HepG2 (cell line): Measurements from ENCODE around the gene SP1. TPM values are rescaled to one million over a fixed set of nuclear protein-coding genes. Genes with fewer than 3 reads are reported as not detected.

Experiments used
- ATAC-seq: fragments of 200-7000 bp; cut with Tn5 transposase; 3 replicates; pipeline ENCODE4 v1.9.1; 2020; ENCODE audit warnings: mild to moderate bottlenecking, moderate library complexity
- BruUV-seq: library from RNA; stranded (reverse); fragments of 400-500 nt; replicated peaks from 2 replicates; lab custom pipeline; 2021; lab: Mats Ljungman, UMichigan
- CTCF ChIA-PET: fragments of 300-600 bp; formaldehyde crosslinking; extraction: SDS; loops from one replicate; lab custom pipeline; 2021; ENCODE audit warnings: low total read pairs, inconsistent platforms, low intra/inter-chr PET ratio; lab: Yijun Ruan, JAX
- POLR2A ChIA-PET: fragments of 350-600 bp; sonication (Branson Sonifier 250); formaldehyde crosslinking; loops from one replicate; lab custom pipeline; 2020; ENCODE audit warnings: antibody characterized with exemption, inconsistent platforms; lab: Yijun Ruan, JAX
- DNase-seq: peaks from one replicate; pipeline ENCODE4 v3.0.0-alpha.2; 2015; ENCODE audit warnings: low spot score
- FAIRE-seq: peaks from 3 replicates; lab custom pipeline; 2011; peaks lifted over from hg19 to GRCh38; lab: Jason Lieb, UNC
- H2AFZ ChIP-seq: one replicate; pipeline ENCODE4 v1.6.1; 2011; ENCODE audit warnings: low read length, inconsistent platforms
- H3K27ac ChIP-seq: fragments of 300-600 bp; 3 replicates; pipeline ENCODE4 v1.8.0; 2011; ENCODE audit warnings: mixed run types, mild to moderate bottlenecking, mixed read lengths, low read length, inconsistent platforms; ENCODE audit not compliant: insufficient read depth; ENCODE audit errors: extremely low read length
- H3K27me3 ChIP-seq, 2 experiments: fragments of 200-600 bp in 1 of 2; 2 replicates in 1 of 2; 3 replicates in 1 of 2; pipeline versions ENCODE4 v1.6.0 to v1.8.0; 2011; ENCODE audit warnings: low read length in 2 of 2, mild to moderate bottlenecking in 2 of 2, moderate library complexity in 2 of 2, inconsistent platforms in 1 of 2; ENCODE audit not compliant: insufficient read depth in 2 of 2, control insufficient read depth in 1 of 2
- H3K36me3 ChIP-seq, 2 experiments: fragments of 200-600 bp in 1 of 2; replicated peaks in 1 of 2; 2 replicates in 1 of 2; 3 replicates in 1 of 2; pipeline versions ENCODE4 v1.5.1 to v1.8.0; 2011; ENCODE audit warnings: low read length in 2 of 2, inconsistent platforms in 1 of 2; ENCODE audit not compliant: insufficient read depth in 2 of 2, control insufficient read depth in 1 of 2
- H3K4me1 ChIP-seq: 2 replicates; pipeline ENCODE4 v1.5.1; 2012; ENCODE audit warnings: low read length, inconsistent platforms; ENCODE audit not compliant: insufficient read depth
- H3K4me2 ChIP-seq: 2 replicates; pipeline ENCODE4 v1.6.0; 2011; ENCODE audit warnings: low read depth, low read length, inconsistent platforms
- H3K4me3 ChIP-seq, 3 experiments: fragments of 200-600 bp in 1 of 3; sonication (generic), shearing (Covaris generic) in 1 of 3; replicated peaks in 1 of 3; 2 replicates each; pipeline ENCODE4 v1.5.1; 2011 to 2016; ENCODE audit warnings: low read length in 3 of 3, inconsistent platforms in 2 of 3, low read depth in 2 of 3, mild to moderate bottlenecking in 2 of 3, control low read depth in 1 of 3, mixed read lengths in 1 of 3; ENCODE audit not compliant: insufficient read depth in 1 of 3
- H3K79me2 ChIP-seq: one replicate; pipeline ENCODE4 v1.6.1; 2011; ENCODE audit warnings: low read length, inconsistent platforms; ENCODE audit not compliant: insufficient read depth
- H3K9ac ChIP-seq: 2 replicates; pipeline ENCODE4 v1.6.0; 2011; ENCODE audit warnings: mild to moderate bottlenecking, low read depth, low read length, inconsistent platforms; ENCODE audit not compliant: insufficient read depth
- H3K9me3 ChIP-seq: 2 replicates; pipeline ENCODE4 v1.5.1; 2012; ENCODE audit warnings: mild to moderate bottlenecking, low read length
- H4K20me1 ChIP-seq: 2 replicates; pipeline ENCODE4 v1.6.0; 2011; ENCODE audit warnings: inconsistent platforms, mild to moderate bottlenecking, low read length, moderate library complexity; ENCODE audit not compliant: insufficient read depth
- ERF ChIP-seq: IDR thresholded peaks from 2 replicates; pipeline ENCODE4 v1.6.1; 2018; ENCODE audit warnings: missing biosample characterization, missing genetic modification reagents
- HDAC2 ChIP-seq: sonication (generic); formaldehyde crosslinking; IDR thresholded peaks from 2 replicates; pipeline ENCODE4 v1.4.0; 2020; ENCODE audit warnings: missing genetic modification reagents
- KDM2A ChIP-seq: sonication (generic); formaldehyde crosslinking; IDR thresholded peaks from 2 replicates; pipeline ENCODE4 v1.4.0; 2020; ENCODE audit warnings: low read depth, missing genetic modification reagents, borderline replicate concordance
- NFKBIZ ChIP-seq: IDR thresholded peaks from 2 replicates; pipeline ENCODE4 v1.6.1; 2018; ENCODE audit warnings: missing genetic modification reagents, missing compliant biosample characterization
- NR1H2 ChIP-seq: sonication (generic); formaldehyde crosslinking; IDR thresholded peaks from 2 replicates; pipeline ENCODE4 v1.8.1; 2022; ENCODE audit warnings: low read depth, missing genetic modification reagents, borderline replicate concordance
- NR2C2 ChIP-seq: sonication (generic); formaldehyde crosslinking; IDR thresholded peaks from 2 replicates; pipeline ENCODE4 v1.4.0; 2020; ENCODE audit warnings: missing genetic modification reagents, mild to moderate bottlenecking, moderate library complexity, borderline replicate concordance
- SP1 ChIP-seq, 2 experiments: fragments of 450-650 bp in 1 of 2; sonication (generic) in 1 of 2; formaldehyde crosslinking in 1 of 2; IDR thresholded peaks; 2 replicates each; pipeline versions ENCODE4 v1.4.0 to v1.6.1; 2016 to 2020; ENCODE audit warnings: missing genetic modification reagents in 1 of 2
- STAG1 ChIP-seq: sonication (generic); formaldehyde crosslinking; IDR thresholded peaks from 2 replicates; pipeline ENCODE4 v1.4.0; 2020; ENCODE audit warnings: missing genetic modification reagents
- ZNF24 ChIP-seq: fragments of 450-650 bp; IDR thresholded peaks from 2 replicates; pipeline ENCODE4 v1.6.1; 2017; ENCODE audit warnings: antibody characterized with exemption, mild to moderate bottlenecking
- ZNF263 ChIP-seq: sonication (generic); formaldehyde crosslinking; IDR thresholded peaks from 2 replicates; pipeline ENCODE4 v1.4.0; 2020; ENCODE audit warnings: missing genetic modification reagents
- ZNF569 ChIP-seq: sonication (generic); formaldehyde crosslinking; IDR thresholded peaks from 2 replicates; pipeline ENCODE4 v1.5.0; 2020; ENCODE audit warnings: mild to moderate bottlenecking, missing genetic modification reagents, moderate library complexity, borderline replicate concordance
- ZNF577 ChIP-seq: sonication (generic); formaldehyde crosslinking; IDR thresholded peaks from 2 replicates; pipeline ENCODE4 v1.4.0; 2020; ENCODE audit warnings: mild to moderate bottlenecking, low read depth, missing genetic modification reagents, borderline replicate concordance
- ZNF768 ChIP-seq: sonication (generic); formaldehyde crosslinking; IDR thresholded peaks from 2 replicates; pipeline ENCODE4 v1.4.0; 2020; ENCODE audit warnings: missing genetic modification reagents
- WGBS: methylation state at CpG from one replicate; pipeline ENCODE4 v1.1.6; 2017; ENCODE audit warnings: low lambda C conversion rate; 5-methylcytosine and 5-hydroxymethylcytosine counted together
- in situ Hi-C: cut with HindIII; loops from 2 replicates; pipeline ENCODE4 v1.10.0; 2017; ENCODE audit warnings: low pct_unique_long_range_greater_than_20kb; ENCODE audit not compliant: extremely low pct_ligation_motif_present
- intact Hi-C: fragments of 100-400 bp; cut with micrococcal nuclease; formaldehyde crosslinking; loops from one replicate; pipeline ENCODE4 v1.10.0; 2022; ENCODE audit not compliant: unreplicated experiment
- polyA plus RNA-seq, 8 experiments: library from polyadenylated mRNA; depleted of rRNA in 3 of 8; stranded (reverse) in 7 of 8; unstranded in 1 of 8; fragments of >200 nt; fragmentation: Illumina TruSeq in 4 of 8; extraction: Trizol in 4 of 8; gene quantifications; 2 replicates each; pipeline versions ENCODE4 v1.2.1 to v1.2.3, GENCODE V29; 2011 to 2016; ENCODE audit warnings: low read depth in 4 of 8, missing spikeins in 1 of 8, mixed read lengths in 1 of 8; ENCODE audit not compliant: insufficient read depth in 1 of 8
- total RNA-seq, 5 experiments: library from RNA; depleted of rRNA; stranded (reverse); fragments of >200 nt; fragmentation: Illumina TruSeq; extraction: Trizol; gene quantifications; 2 replicates each; pipeline ENCODE4 v1.2.3, GENCODE V29; 2016; ENCODE audit warnings: low read depth in 1 of 5
- TF ChIP-seq, protein P1 (sequence below): IDR thresholded peaks from 2 replicates; pipeline ENCODE4 v1.6.1; 2012; ENCODE audit warnings: inconsistent platforms
- TF ChIP-seq, protein P2 (sequence below): sonication (generic); formaldehyde crosslinking; conservative IDR thresholded peaks from 2 replicates; pipeline ENCODE4 v1.4.0; 2020; ENCODE audit warnings: missing genetic modification reagents
- TF ChIP-seq, protein P3 (sequence below): sonication (generic); formaldehyde crosslinking; IDR thresholded peaks from 2 replicates; pipeline ENCODE4 v1.4.0; 2020; ENCODE audit warnings: missing genetic modification reagents

The SP1 gene
- total and polyA plus RNA-seq, 2 of the 13 experiments (the other 11 are each of a cell fraction or from before 2014, with no cell fraction given), result 26.5 to 27.5 TPM

DNA sequence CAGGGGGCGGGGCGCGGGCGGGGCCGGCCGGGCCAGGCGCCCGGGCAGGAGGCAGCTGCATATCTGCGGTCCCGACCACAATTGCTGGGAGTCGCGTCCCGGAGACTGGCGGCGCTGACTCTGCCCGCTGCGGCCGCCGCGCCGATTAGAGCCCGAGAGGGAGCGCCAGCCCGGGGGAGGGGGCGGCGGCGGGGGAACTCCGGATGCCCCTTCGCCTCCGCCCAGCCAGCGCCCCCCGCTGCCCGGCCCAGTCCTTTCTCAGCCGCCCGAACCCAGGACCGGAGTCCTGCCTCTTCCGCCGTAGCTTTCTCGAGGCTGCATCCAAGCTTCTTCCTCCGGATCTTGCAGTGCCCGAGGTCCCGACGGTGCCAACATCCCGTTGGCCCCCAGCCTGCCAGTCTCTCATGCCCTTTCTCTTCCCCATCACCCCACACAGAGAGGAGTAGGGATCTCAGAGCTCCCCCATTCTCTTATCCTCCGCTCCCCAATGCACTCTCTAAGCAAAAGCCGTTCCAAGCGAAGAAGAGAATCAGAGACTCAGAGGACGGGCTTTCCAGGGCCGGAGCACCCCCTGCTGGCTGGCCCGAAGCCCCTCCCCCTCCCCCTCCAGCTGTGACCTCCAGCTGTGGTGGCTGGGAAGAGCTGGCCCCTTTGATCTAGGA lies 35.0 kb upstream of the SP1 start:
- no peak overlapping the region for H3K27ac ChIP-seq
- peak overlapping the region; percentile 49 for H3K9ac ChIP-seq
- under 1% methylated on average over 12 of the region's 50 CpGs for WGBS
- intact Hi-C loops, result loop anchor here (1.0 kb wide), 1 partner anchor 21 kb away; no protein-coding TSS in a partner anchor
- in situ Hi-C loops, result loop anchor here (5.0 kb wide), 1 partner anchor 77 kb away; the partner anchor contains the start of gene AMHR2
- H3K4me2 ChIP-seq, result peak overlapping the region; percentile 100
- DNase-seq (peak; percentile 54), FAIRE-seq (no peak), ATAC-seq (peak; percentile 87)
- POLR2A ChIA-PET, result interaction anchor here (0.9 to 2.5 kb wide), 9 partner anchors 20 to 156 kb away, joined by 3 to 23 read pairs (median 6); partner anchors contain the start of genes AAAS, PFDN5, PRR13 and SP1
- no peaks in the 10 kb centered on the region for H3K79me2 ChIP-seq
- peaks cover 17% of the 10 kb centered on the region for H3K4me1 ChIP-seq
- peak overlapping the region; percentile 91 for H2AFZ ChIP-seq
- peak overlapping the region; percentile 79 to 91 (median 82) for H3K4me3 ChIP-seq
- H3K27me3 ChIP-seq, result peaks cover 1 to 30% of the 10 kb centered on the region in 2 experiments; a peak in 4 of 5 replicates
- no peaks in the 10 kb centered on the region for H3K36me3 ChIP-seq
- H3K9me3 ChIP-seq, result no peaks in the 10 kb centered on the region
- no TSS peak for BruUV-seq
- no peaks in the 10 kb centered on the region for H4K20me1 ChIP-seq
- CTCF ChIA-PET, result interaction anchor here (0.6 to 2.5 kb wide), 7 partner anchors 17 to 133 kb away, joined by 3 to 14 read pairs (median 4); partner anchors contain the start of gene AAAS
- TF ChIP-seq NFKBIZ (CRISPR knock-in tag) (0 out of 2 replicates have a peak, but pooled peaks have one; percentile 20), ZNF569 (CRISPR knock-in tag) (no peak), KDM2A (CRISPR knock-in tag) (peak; percentile 47; the same call in 1 of the 2 replicates), HDAC2 (CRISPR knock-in tag) (peak; percentile 36; the same call in 1 of the 2 replicates), NR2C2 (0 out of 2 replicates have a peak, but pooled peaks have one; percentile 11), ZNF768 (CRISPR knock-in tag) (peak; percentile 44; the same call in 1 of the 2 replicates), STAG1 (CRISPR knock-in tag) (peak; percentile 74), NR1H2 (CRISPR knock-in tag) (no peak), SP1 (IDR thresholded peaks at IDR 0.05) (no peak), SP1 (CRISPR knock-in tag; IDR thresholded peaks at IDR 0.05) (peak; percentile 45; the same call in 1 of the 2 replicates), ZNF263 (CRISPR knock-in tag) (0 out of 2 replicates have a peak, but pooled peaks have one; percentile 11), ZNF24 (no peak), ERF (peak; percentile 31; the same call in 1 of the 2 replicates), ZNF577 (CRISPR knock-in tag) (no peak)
- TF ChIP-seq, protein P1, sequence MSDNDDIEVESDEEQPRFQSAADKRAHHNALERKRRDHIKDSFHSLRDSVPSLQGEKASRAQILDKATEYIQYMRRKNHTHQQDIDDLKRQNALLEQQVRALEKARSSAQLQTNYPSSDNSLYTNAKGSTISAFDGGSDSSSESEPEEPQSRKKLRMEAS, result 0 out of 2 replicates have a peak, but pooled peaks have one; percentile 14
- TF ChIP-seq, protein P2, sequence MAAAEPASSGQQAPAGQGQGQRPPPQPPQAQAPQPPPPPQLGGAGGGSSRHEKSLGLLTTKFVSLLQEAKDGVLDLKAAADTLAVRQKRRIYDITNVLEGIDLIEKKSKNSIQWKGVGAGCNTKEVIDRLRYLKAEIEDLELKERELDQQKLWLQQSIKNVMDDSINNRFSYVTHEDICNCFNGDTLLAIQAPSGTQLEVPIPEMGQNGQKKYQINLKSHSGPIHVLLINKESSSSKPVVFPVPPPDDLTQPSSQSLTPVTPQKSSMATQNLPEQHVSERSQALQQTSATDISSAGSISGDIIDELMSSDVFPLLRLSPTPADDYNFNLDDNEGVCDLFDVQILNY (CRISPR knock-in tag), result no peak
- TF ChIP-seq, protein P3, sequence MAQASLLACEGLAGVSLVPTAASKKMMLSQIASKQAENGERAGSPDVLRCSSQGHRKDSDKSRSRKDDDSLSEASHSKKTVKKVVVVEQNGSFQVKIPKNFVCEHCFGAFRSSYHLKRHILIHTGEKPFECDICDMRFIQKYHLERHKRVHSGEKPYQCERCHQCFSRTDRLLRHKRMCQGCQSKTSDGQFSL, result 0 out of 2 replicates have a peak, but pooled peaks have one; percentile 34
